Uterus (tissue), 4 donors: ENCODE data around the gene DNAH17. TPM values are rescaled to one million over a fixed set of nuclear protein-coding genes. Genes with fewer than 3 reads are reported as not detected.

Experiments used
- DNase-seq, 2 donors: peaks; one replicate each; pipeline ENCODE4 v3.0.0-alpha.2; 2019 to 2020
- H3K27ac ChIP-seq, 2 donors: fragments of 200-600 bp; sonication (generic); 1 replicate in 1 of 2; 2 replicates in 1 of 2; pipeline ENCODE4 v1.5.1; 2016 to 2018
- H3K27me3 ChIP-seq, 2 donors: fragments of 200-600 bp; sonication (generic); one replicate each; pipeline ENCODE4 v1.5.1; 2018 to 2019; ENCODE audit warnings: control low read depth in 1 of 2
- H3K36me3 ChIP-seq, 2 donors: fragments of 200-600 bp; sonication (generic); one replicate each; pipeline ENCODE4 v1.5.1; 2019; ENCODE audit warnings: control low read depth in 1 of 2
- H3K4me1 ChIP-seq, 2 donors: fragments of 200-600 bp; sonication (generic); one replicate each; pipeline ENCODE4 v1.5.1; 2018 to 2019; ENCODE audit warnings: control low read depth in 1 of 2
- H3K4me3 ChIP-seq, 2 donors: fragments of 200-600 bp; sonication (generic); 1 replicate in 1 of 2; 2 replicates in 1 of 2; pipeline ENCODE4 v1.5.1; 2018 to 2019; ENCODE audit warnings: mild to moderate bottlenecking in 1 of 2
- H3K9me3 ChIP-seq, 2 donors: fragments of 200-600 bp; sonication (generic); one replicate each; pipeline ENCODE4 v1.5.1; 2019; ENCODE audit warnings: control low read depth in 1 of 2
- CTCF ChIP-seq, 4 experiments: fragments of 200-600 bp in 2 of 4; fragments of 450-650 bp in 2 of 4; sonication (generic) in 2 of 4; IDR thresholded peaks; one replicate each; pipeline ENCODE4 v1.5.1; 2016 to 2019; ENCODE audit warnings: antibody characterized with exemption in 4 of 4, mild to moderate bottlenecking in 2 of 4, moderate library complexity in 1 of 4
- POLR2A ChIP-seq, 2 donors: fragments of 450-650 bp; IDR thresholded peaks; one replicate each; pipeline ENCODE4 v1.6.1; 2016; ENCODE audit warnings: antibody characterized with exemption in 2 of 2, mild to moderate bottlenecking in 1 of 2, moderate library complexity in 1 of 2
- intact Hi-C: fragments of 100-400 bp; cut with DNase I; formaldehyde crosslinking; loops from one replicate; pipeline ENCODE4 v1.15.1; 2023; ENCODE audit warnings: low total_unique reads
- total RNA-seq, 4 donors: library from RNA; depleted of rRNA in 3 of 4; stranded (reverse); fragments of >200 nt in 3 of 4; gene quantifications; one replicate each; pipeline versions ENCODE4 v1.1.0 to v1.2.4, GENCODE V29; 2014 to 2023
- donor health status: DM: yes; HTN: yes; CAD: no.

DNAH17 gene
- total RNA-seq, 4 donors from 2014 or later, result 0.03 to 1.1 TPM; not detected in 2

GRCh38 chr17:78563189-78564145 lies 13.7 kb downstream of the DNAH17 start:
- TF ChIP-seq POLR2A (IDR thresholded peaks at IDR 0.05), result no peak
- TF ChIP-seq CTCF (IDR thresholded peaks at IDR 0.05), result no peak
- intact Hi-C loops, result no loop called here
- Histone ChIP-seq H3K4me3 (no peak overlapping the region), H3K36me3 (no peaks in the 10 kb centered on the region), H3K9me3 (no peaks in the 10 kb centered on the region), H3K27ac (peak overlapping the region in 1 of 2 donors; percentile 56), H3K27me3 (no peaks in the 10 kb centered on the region), H3K4me1 (no peaks in the 10 kb centered on the region)
- DNase-seq, result peak in 1 of 2 donors; percentile 51

GRCh38 chr17:78562734-78563133 lies 14.5 kb downstream of the DNAH17 start:
- no peaks in the 10 kb centered on the region for H3K4me1 ChIP-seq
- no peaks in the 10 kb centered on the region for H3K9me3 ChIP-seq
- DNase-seq, result no peak
- H3K4me3 ChIP-seq, result no peak overlapping the region
- H3K27me3 ChIP-seq, result no peaks in the 10 kb centered on the region
- TF ChIP-seq POLR2A (IDR thresholded peaks at IDR 0.05) (no peak), CTCF (IDR thresholded peaks at IDR 0.05) (no peak)
- intact Hi-C loops, result no loop called here
- peak overlapping the region in 1 of 2 donors; percentile 25 for H3K27ac ChIP-seq
- H3K36me3 ChIP-seq, result no peaks in the 10 kb centered on the region

DNA sequence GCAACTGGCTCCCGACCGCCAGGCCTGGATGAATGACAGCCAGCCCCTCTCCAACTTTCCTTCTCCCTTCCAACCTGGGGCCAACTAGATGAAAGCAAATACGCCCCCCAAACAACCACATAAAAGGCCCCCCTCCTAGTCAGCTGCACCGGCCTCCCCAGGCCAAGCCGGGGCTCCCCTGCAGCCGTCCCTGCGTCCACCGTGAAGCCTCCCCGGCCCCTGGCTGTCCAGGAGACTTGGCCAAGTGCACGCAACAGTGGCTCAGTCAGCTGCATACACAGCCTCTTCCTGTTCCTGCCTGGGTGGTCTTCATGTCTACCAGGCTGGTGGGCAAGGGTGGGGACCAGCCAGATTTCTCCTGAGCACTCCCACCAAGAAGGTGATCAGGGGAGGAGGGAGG lies 16.0 kb downstream of the DNAH17 start:
- H3K36me3 ChIP-seq, result no peaks in the 10 kb centered on the region
- no peaks in the 10 kb centered on the region for H3K9me3 ChIP-seq
- TF ChIP-seq CTCF (IDR thresholded peaks at IDR 0.05), result no peak
- TF ChIP-seq POLR2A (IDR thresholded peaks at IDR 0.05), result no peak
- no peak overlapping the region for H3K4me3 ChIP-seq
- intact Hi-C loops, result no loop called here
- H3K27ac ChIP-seq, result no peak overlapping the region
- H3K4me1 ChIP-seq, result no peaks in the 10 kb centered on the region
- no peak for DNase-seq
- no peaks in the 10 kb centered on the region for H3K27me3 ChIP-seq

DNA sequence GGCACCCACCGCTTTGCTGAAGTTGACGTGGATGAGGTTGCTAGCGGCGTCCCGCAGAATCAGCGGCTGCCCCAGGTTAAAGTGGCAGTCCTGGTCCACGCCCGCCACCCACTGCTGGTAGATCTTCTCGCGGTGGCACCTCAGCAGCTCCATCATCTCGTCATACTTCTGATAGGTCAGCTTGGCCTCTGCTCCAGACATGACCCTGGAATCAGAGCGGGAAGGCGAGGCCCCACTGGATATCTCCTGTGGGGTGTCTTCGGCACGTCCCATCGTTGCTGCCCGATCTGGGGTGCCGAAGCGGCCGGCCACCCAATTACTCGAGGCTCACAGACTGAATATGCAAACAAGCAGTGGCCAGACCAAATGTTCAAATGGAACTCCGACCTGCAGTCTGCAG lies 16.5 kb downstream of the DNAH17 start:
- intact Hi-C loops, result no loop called here
- TF ChIP-seq CTCF (IDR thresholded peaks at IDR 0.05), result no peak
- no peak for TF ChIP-seq POLR2A (IDR thresholded peaks at IDR 0.05)
- H3K9me3 ChIP-seq, result no peaks in the 10 kb centered on the region
- no peaks in the 10 kb centered on the region for H3K4me1 ChIP-seq
- H3K27ac ChIP-seq, result no peak overlapping the region
- H3K4me3 ChIP-seq, result no peak overlapping the region
- H3K36me3 ChIP-seq, result no peaks in the 10 kb centered on the region
- no peaks in the 10 kb centered on the region for H3K27me3 ChIP-seq
- DNase-seq, result no peak

DNA sequence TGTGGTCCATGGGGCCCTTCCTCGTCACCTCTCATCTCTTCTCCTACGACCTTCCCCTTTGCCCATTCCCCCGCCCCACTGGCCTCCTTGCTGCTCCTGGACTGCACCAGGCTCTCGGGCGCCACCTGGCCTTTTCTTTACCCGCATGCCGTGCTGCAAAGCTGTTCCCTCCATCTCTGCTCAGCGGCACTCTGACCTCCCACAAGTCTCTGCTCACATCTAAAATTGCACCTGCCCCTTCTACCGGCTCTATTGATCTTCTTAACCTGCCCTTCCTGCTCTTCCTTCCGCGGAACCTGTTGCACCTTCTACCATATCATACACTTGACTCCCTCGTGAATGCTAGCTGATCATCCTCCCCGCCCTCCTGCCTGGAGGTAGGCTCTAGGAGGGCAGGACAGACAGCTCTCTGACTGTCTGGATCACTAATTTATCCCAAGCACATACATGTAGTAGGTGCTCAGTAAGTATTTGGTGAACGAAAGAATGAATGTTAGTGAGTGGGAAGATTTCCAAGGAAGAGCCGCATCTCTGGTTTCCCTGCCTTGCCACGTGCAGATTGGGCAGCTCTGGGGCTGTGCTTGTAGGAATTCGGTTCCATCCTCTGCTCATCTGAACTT lies 17.3 kb downstream of the DNAH17 start:
- H3K4me3 ChIP-seq, result no peak overlapping the region
- TF ChIP-seq POLR2A (IDR thresholded peaks at IDR 0.05) (no peak), CTCF (IDR thresholded peaks at IDR 0.05) (no peak)
- no peak overlapping the region for H3K27ac ChIP-seq
- no peak for DNase-seq
- H3K27me3 ChIP-seq, result no peaks in the 10 kb centered on the region
- H3K36me3 ChIP-seq, result no peaks in the 10 kb centered on the region
- H3K4me1 ChIP-seq, result no peaks in the 10 kb centered on the region
- H3K9me3 ChIP-seq, result no peaks in the 10 kb centered on the region
- intact Hi-C loops, result no loop called here
